NCI-H510A (cell line): Measurements from ENCODE around the gene POPDC3.
"Not testable (repeated sequence)": the region's sequence is repeated elsewhere in the genome, so short reads cannot be mapped to it uniquely, and the experiment has no call there.

ENCODE experiments used
- DNase-seq: peaks from one replicate; lab custom pipeline; 2025; lab: John Stamatoyannopoulos, UW

The POPDC3 gene

DNA sequence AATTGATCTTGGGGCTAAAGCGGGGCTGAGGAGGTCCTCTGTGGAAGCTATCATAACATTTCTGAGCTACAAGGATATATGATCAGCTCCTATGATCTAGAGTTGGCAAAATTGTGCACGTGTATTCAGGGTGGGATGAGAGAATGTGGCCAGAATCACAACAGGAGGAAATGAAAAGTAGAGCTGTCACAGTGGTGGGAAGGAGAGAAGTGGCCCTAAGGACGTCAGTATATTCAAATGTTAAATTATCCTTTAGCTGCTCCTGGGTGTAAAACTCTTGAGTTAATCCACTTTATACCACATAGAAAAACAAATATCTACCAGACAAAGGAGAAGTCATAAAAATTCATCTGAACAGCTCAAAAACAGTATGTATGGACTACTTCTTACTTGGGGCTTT lies 14.8 kb upstream of the POPDC3 start:
- DNase-seq = no peak

DNA sequence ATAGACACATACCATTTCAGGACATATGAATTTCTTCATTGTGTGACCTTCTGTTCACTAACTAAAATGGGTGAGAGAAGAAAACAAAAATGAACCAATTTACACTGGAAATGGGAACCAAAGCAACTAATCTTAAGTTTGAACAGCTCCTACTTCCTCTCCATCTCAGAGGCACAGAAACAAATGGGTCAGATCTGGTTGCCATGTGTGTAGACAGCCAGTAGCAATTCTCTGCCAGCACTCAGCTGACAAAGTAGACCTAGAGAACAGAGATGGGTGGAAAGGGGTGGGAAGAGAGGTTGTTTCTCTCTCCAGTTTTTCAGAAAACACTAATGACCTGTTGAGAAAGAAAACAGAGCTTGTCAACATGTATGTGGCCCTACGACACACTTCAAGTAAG lies 14.3 kb upstream of the POPDC3 start:
- DNase-seq = no peak

DNA sequence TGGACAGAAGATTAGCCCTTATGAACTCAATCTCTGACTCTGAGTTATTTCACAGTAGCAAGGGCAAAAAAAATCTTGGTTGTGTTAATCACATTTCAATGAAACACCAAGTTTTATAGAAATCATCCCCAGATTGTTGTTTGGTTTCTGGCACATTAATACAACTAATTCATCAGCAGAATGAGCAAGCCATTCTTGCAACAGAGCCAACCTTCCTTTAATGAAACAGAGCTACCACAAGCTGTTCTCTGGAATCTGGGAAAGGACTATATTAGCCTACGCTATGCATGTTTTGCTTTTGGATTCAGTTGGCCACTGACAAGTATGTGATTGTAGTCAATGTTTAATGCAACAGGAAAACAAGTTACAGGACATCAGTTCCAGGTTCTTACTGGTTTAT lies 13.8 kb upstream of the POPDC3 start:
- no peak for DNase-seq

DNA sequence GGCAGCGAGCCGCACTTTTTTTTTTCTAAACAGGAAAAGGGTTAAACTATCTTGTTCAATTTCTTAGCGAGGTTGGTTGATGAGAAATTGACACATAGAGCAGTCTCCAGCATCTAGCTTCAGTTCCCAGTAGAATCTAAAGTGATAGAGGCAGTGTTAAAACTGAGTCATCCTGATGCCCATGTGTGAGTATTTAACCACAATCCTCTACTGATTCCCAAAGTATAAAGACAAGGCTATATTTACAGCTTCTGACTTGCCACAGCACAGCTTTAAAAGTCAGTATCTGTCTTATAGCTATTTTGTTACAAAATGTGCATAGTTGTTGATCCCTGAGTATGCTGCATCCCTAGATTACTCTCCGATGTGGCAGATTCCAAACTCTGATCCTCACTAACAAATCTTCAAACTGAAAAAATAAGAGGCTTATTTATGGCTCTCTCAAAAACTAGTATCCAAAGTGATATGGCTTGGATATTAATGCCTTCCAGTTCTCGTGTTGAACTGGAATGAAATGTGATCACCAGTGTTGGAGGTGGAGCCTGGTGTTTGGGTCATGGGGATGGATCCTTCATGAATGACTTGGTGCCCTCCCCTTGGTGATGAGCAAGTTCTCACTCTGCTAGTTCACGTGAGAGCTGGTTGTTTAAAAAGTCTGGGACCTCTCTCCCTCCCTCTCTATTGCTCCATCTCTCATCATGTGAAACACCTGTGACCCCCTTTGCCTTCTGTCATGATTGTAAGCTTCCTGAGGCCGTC lies 13.1 kb upstream of the POPDC3 start:
- DNase-seq = no peak

DNA sequence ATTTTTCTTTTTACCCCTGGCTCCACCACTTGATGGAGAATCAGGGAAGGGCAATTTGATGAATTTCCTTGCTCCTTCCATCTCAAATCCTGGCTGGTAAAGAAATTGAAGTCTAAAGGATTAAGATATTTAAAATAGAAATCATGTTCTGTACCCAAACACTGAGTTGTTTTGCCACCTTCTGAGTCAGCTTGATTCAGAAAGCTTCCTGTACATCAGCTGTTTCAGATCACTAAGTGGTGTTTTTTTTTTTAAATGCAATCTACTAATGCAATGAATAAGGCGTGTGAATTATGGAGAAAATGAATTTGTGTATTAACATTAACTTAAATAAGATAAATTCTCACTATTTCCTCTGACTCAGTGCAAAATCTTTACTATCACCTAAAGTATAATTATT lies 11.5 kb upstream of the POPDC3 start:
- DNase-seq = no peak

DNA sequence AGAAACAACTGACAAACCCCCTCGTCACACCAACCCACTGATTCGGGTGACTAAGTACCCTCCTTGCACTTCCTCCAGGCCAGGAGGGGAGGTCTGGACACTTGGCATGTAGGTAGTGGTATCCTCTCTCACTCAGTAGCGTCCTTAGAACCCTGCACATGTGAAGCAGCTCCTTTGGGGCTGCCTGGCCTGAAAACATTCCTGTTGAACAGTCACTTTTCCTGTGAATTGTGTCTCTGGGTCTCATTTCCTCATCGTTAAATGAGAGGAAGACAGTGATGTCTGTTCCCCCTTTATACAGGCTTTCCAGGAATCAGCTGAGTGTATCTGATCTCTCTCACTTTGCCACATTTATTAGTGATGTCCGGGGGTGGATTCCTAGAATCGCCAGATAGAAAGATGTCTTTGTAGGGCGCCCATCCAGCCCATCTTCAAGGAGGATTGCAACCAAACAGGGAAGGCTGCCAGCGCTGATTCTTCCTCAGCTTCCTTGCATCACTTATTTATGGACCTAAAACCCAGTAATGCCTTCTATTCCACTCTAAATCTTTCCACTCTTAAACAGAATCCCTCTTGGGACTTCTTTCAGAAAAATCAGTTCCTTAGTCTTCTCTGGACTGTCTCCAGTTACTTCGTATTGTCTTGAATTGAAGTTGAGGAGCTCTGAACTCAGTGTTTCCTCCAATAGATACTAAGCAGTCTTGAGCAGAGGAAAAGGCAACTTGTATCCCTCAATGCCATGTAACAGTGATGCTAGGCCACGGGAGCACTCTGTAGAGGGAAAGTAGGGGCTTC lies 9.4 kb upstream of the POPDC3 start:
- DNase-seq = no peak

DNA sequence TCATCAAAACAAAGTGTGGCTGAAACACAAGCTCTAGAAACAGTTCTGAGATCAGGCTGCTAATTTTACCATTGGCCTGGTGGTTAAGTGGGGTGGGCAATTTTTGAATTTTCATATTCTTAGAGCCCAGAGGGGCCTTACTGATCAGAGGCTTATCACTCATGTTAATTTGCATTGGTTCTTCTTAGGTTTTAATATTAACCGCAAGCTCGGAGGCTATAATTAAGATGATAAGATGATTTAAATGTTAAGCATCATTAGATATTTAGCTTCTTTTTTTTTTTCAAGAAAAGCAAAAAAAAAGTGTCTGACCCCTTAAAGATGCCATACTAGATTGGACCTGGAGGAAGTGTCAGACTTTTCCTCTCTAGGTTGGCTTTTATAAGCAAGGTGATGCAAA lies 8.4 kb upstream of the POPDC3 start:
- DNase-seq = no peak

DNA sequence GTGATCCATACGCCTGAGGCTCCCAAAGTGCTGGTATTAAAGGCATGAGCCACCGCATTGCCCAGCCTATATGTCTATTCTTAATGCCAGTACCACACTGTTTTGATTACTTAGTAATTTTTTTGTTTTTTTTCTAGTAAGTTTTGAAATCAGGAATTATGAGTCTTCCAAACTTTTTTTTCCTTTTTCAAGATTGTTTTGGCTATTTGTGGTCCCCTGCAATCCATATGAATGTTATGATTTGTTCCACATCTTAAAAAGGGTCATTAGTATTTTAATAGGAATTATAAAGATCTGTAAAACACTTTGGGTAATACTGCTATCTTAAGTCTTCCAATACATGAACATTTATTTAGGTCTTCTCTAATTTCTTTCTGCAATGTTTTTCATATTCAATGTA lies 6.8 kb upstream of the POPDC3 start:
- no peak for DNase-seq

DNA sequence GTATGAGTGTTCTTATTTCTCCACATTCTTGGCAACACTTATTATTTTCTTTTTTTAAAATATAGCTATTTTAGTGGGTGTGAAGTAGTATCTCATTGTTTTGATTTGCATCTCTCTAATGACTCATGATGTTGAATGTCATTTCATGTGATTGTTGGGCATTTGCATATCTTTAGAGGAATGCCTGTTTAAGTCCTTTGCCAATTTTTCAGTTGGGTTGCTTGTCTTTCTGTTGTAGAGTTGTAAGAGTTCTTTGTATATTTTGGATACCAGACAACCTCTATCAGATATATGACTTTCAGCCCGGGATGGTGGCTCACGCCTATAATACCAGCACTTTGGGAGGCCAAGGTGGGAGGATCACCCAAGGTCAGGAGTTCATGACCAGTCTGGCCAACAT lies 5.1 kb upstream of the POPDC3 start:
- DNase-seq = no peak

DNA sequence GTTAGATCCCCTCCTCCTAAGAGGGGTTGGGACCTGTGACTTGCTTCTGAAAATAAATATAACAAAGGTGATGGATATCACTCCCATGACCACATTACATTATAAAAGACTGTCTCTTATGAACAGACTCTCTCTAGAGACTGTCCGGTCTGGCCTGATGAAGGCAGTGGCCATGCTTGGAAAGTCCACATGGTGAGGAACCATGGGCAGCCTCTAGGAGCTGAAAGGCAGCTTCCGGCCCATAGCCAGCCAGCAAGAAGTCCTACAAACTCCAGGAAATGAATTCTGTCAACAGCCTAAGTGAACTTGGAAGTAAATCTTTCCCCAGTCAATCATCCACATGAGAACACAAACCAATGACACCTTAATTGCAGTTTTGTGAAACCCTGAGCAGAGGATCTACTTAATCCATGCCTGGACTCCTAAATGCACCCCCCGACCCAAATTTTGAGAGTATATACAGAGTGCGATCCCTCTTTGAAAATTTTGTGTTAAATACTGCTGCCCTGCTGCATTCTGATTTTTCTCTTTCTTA lies 2.2 kb upstream of the POPDC3 start:
- DNase-seq = no peak

DNA sequence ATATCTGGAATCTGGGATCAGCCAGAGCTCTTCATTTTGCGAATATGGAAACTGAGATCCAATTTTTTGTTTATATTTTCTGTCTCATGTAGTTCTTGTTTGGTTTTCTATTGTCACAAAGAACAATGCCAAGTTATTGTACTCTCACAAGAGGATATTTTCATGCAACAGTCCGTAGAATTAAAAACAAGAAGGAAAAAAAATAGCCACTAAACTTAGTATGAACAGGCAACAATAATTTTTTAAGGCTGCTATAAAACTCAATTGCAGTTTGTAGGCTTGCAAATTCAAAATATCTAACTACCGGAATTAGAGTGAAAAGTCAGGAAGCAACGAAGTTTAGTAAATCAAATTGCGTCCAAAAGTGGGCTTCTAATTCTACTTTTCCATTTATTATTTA lies 1.2 kb downstream of the POPDC3 start:
- DNase-seq = no peak

DNA sequence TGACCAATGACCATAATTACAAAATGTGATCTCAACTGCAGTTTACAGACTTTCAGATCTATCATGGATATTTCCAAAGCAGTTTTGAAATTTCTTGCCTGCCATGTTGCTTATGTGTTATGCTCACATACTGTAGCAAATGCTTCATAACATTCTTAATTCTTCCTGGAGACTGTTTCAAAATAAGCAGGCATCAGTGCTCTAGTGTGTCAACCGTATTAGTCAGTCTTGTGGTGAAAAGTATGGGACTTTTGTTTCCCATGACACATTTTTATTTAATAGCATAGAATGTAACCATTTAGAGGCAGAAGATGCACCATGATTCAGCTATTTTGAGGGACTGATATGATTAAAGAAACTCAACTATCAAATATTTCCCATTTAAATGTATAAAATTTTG lies 1.7 kb downstream of the POPDC3 start:
- no peak for DNase-seq

DNA sequence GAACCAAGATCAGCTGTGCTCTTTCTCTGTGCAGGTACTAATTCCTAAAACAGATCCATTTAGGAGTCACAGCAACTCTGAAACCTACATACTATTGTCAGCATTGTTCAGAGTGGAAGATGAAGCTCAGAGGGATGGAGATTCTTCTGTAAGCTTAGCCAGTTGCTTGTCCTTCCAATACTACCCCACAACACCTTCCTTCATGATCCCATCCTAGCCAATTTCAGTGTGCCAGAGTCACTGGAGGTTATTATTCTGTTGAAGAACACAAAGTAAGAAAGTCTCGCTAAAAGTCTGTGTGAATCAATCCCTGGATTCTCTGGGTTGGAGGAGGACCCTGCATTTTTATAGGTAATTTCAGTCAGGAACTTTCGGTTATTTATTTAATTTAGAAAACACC lies 2.3 kb downstream of the POPDC3 start:
- no peak for DNase-seq

DNA sequence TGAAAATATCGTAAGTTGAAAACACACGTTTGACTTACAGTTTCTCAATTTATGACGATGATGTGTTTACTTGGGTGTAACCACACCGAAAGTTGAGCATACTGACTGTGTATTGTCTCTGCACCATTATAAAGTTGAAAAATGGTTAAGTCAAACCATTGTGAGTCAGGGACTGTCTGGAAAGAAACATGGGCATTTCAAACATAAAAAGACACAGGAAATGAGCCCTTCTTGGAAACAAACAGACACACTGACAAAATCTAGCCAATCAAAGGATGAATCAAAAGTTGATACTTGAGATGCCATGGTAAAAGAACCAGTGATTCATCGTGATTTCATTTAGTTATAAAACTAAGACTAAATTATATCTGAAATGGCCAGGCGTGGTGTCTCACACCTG lies 5.3 kb downstream of the POPDC3 start:
- no peak for DNase-seq

DNA sequence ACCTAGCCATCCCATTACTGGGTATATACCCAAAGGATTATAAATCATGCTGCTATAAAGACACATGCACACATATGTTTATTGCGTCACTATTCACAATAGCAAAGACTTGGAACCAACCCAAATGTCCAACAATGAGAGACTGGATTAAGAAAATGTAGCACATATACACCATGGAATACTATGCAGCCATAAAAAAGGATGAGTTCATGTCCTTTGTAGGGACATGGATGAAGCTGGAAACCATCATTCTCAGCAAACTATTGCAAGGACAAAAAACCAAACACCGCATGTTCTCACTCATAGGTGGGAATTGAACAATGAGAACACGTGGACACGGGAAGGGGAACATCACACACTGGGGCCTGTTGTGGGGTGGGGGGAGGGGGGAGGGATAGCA lies 7.3 kb downstream of the POPDC3 start:
- DNase-seq = not testable (repeated sequence)

DNA sequence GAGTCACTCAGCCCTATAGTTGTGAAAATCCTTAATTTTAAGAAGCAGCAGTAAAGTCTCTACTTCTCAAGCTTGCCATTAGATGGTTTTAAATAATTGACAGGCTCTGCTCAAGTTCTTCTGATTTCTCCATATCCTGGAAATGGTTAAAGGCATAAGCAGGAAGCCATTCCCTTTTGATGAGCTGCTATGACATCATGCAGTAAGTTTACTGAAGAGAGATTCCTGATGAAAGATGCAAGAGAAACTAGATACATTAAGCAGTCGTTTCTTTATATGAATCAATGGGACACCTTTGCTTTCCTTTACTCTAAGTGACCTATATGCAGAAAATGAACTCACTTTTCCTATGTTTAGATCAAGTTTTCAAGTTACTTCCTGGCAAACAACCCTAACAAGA lies 9.8 kb downstream of the POPDC3 start:
- no peak for DNase-seq

DNA sequence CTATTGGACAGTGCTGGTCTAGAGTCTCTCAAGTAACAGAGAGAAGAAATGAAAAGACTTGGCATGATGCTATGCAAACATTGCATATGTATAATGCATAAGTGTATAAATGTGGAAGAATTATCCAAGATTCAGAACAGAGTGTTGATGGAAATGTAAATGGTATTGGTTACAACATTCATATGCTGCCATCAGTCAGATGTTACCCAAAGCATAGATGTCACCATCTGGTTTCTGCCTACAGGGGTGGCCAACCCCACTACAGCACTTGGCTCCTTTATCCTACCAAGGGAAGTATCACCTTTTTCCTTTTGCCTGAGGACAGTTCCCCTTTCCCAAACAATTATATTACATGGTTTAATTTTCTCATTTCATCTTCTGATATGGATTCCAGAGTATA lies 11.9 kb downstream of the POPDC3 start:
- DNase-seq = no peak

DNA sequence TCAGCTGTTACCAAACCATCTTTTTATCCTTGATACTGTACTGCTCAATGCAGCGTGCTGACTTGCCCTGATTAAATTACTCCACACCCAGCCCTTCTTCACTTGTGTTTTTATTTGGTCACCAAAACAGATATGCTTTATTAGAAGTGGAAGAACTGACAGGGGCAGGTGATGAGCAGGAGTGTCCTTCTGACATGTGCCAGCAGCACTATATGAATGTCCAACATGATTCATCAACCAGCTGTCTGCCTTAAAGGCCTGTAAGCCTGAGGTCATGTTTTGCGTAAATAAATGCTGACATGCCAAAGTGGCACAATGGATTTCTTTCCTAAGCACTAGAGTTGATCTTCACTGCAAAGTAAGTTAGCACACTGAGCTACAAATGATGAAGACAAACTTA lies 15.4 kb downstream of the POPDC3 start:
- peak; percentile 27 for DNase-seq

DNA sequence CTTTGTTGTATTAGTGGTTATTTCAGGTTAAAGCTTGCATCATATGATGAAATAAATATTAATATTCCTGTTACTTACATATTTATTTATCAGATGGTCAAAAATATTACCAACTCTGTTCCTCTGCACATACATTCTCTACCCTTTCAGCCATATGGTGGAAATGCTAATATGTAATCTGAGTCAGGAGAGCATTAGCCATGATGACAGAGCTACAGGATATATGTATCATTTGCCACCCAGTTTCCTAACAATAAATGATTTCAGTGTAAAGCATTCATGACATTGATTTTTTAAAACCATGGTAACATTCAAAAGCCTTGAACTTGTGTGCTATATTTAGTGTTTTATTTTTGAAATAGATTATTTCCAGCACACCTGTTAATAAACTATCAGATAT lies 16.6 kb downstream of the POPDC3 start:
- DNase-seq = no peak

DNA sequence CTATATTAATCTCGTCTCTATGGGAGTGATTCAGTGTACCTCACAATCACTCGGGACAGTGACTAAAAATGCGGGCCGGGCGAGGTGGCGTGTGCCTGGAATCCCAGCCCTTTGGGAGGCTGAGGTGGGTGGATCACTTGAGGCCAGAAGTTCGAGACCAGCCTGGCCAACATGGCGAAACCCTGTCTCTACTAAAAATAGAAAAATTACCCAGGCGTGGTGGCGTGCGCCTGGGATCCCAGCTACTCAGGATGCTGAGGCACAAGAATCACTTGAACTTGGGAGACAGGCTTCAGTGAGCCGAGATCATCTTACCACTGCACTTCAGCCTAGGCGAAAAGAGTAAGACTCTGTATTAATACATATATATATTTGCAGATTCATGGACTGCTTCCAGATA lies 17.4 kb downstream of the POPDC3 start:
- DNase-seq = no peak

DNA sequence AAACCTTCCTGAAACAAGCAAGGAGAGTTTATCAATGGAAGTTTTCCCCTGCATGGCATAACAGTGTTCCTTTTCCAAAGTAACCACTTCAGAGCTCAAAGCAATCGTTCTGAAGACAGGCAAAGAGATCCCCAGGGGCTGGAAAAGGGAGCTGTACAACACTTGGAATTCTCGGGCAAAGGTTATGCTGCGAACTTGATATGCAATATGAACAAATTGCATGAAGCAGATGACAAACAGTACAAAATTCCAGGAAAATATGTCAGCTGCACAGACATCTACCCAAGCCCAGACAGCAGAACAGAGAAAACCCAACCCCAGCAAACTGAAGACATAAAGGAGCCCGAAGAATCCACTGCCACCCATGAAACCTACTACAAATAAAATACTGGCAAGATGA lies 18.4 kb downstream of the POPDC3 start:
- DNase-seq = no peak

DNA sequence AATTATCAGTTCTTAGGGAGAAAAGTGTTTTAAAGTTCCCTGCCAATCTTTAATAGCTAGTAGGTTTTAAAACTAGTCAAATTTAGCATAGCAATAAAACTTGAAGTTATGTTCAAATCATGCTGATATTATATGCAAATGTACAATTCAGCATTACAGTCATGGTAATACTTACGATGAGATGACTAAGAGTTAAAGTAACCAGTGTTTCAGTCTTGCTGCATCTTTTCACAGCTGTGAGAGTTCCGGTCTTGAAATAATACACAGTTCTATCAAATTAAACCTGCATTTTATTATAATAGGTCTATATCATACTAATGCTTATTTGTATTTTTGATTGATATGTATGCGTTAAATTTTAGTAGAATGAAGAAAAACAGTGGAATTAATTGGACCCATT lies 26.1 kb downstream of the POPDC3 start:
- DNase-seq = no peak

DNA sequence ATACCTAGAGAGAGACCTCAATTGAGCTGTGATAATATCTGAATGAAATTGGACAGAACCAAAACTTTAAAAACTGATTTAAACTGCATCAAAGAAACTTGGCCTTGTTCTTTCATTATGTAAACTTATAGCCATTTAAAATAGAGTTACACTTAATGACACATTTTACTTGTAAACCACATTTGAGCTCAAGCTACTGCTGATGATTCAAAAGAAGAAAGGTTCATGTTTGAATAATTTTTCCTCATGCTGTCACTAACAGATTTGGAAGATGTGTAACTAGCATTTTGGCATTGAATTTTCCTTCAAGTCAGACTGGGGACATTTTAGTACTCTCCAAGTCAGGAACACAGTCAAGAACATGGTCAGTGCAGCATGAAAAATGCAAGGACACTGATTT lies 26.9 kb downstream of the POPDC3 start:
- no peak for DNase-seq

DNA sequence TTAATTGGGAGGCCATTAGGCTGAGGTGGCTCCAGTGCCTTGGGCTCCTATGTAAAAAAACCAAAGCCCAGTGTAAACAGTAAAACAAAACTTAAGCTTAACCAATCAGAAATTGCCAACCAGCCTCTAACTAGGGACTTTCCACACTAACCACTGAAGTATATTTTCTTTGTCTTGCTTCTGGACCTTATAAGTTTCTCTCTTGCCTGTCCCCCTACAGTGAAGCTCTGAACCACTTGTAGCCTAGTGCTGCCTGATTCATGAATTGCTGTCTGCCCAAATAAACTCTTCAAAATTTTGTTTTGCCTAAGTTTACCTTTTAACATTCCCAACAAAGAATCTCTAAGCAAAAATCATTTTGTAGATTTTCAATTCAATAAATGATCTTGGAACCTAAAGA lies 28.2 kb downstream of the POPDC3 start:
- no peak for DNase-seq
